RKO (cell line): ENCODE results near the gene CCDC149.

Experiments
- DNase-seq: peaks from one replicate; pipeline ENCODE4 v3.0.0-alpha.2; 2016; ENCODE audit warnings: low spot score

The CCDC149 gene

GRCh38 chr4:24777536-24778463 lies 135.0 kb downstream of the CCDC149 start:
- DNase-seq, result no peak

GRCh38 chr4:24775750-24776149 lies 137.1 kb downstream of the CCDC149 start:
- no peak for DNase-seq

- no peak for DNase-seq
Observed at GRCh38 chr4:24775032-24775605, 137.7 kb downstream of the CCDC149 start.

- no peak for DNase-seq
Observed at GRCh38 chr4:24774452-24774851, 138.4 kb downstream of the CCDC149 start.

GRCh38 chr4:24772952-24773351 lies 139.9 kb downstream of the CCDC149 start:
- DNase-seq, result no peak

GRCh38 chr4:24772061-24772705 lies 140.7 kb downstream of the CCDC149 start:
- DNase-seq, result no peak

- DNase-seq, result no peak
Observed at GRCh38 chr4:24771241-24771640, 141.6 kb downstream of the CCDC149 start.

- no peak for DNase-seq
Observed at GRCh38 chr4:24770667-24771066, 142.2 kb downstream of the CCDC149 start.

- peak; percentile 36 for DNase-seq
Observed at GRCh38 chr4:24770032-24770584, 142.7 kb downstream of the CCDC149 start.

GRCh38 chr4:24769571-24769970 lies 143.3 kb downstream of the CCDC149 start:
- no peak for DNase-seq

- DNase-seq, result no peak
Observed at GRCh38 chr4:24768604-24769003, 144.2 kb downstream of the CCDC149 start.

- no peak for DNase-seq
Observed at GRCh38 chr4:24768006-24768405, 144.8 kb downstream of the CCDC149 start.

GRCh38 chr4:24765376-24765988 lies 147.4 kb downstream of the CCDC149 start:
- DNase-seq, result no peak

- DNase-seq, result no peak
Observed at GRCh38 chr4:24764345-24764744, 148.5 kb downstream of the CCDC149 start.

- DNase-seq, result no peak
Observed at GRCh38 chr4:24763631-24764297, 149.1 kb downstream of the CCDC149 start.
